ENCODE measurements around the gene GAPDHS. TPM values are rescaled to one million over a fixed set of nuclear protein-coding genes. Genes with fewer than 3 reads are reported as not detected.

GAPDHS gene
- total RNA-seq, 3 donors from 2014 or later (not counting 1 experiment from before 2014, with no cell fraction given) = not detected

DNA sequence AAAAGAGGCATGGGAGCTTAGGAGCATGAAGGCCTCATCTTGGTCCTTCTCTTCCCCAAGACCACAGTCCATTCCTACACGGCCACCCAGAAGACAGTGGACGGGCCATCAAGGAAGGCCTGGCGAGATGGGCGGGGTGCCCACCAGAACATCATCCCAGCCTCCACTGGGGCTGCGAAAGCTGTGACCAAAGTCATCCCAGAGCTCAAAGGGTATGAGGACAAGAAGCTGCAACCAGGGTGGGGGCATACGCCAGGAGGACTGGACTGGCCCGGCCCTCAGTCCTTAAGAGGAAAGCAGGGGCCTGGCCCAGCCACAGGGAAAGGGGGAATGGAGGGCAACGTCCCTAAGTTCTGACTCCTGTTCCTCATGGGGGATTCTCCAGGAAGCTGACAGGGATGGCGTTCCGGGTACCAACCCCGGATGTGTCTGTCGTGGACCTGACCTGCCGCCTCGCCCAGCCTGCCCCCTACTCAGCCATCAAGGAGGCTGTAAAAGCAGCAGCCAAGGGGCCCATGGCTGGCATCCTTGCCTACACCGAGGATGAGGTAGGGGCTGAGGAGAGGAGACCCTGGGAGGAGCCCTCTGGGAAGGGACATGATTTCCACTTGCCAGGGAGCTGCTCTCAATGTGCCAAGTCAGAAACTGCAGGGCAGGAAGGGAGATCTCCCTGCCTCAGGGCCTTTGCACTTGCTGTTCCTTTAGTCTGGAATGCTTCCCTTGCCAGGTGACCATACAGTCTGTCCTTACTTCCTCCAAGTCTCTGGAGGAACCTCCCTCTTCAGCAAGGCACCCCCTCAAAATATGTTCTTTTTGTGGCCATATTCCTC, 10.2 kb downstream of the GAPDHS start:
- ATAC-seq = no peak
- Mint-ChIP-seq H3K27ac (peak overlapping the region in 1 of 2 donors; percentile 23), H3K9me3 (no peaks in the 10 kb centered on the region), H3K4me3 (no peak overlapping the region), H3K36me3 (no peaks in the 10 kb centered on the region), H3K27me3 (ENCODE audit: low read depth in 2 of 2) (no peaks in the 10 kb centered on the region), H3K4me1 (peaks cover 24 to 42% of the 10 kb centered on the region in 2 donors)
- H3K4me3 ChIP-seq (ENCODE audit: low read length) = no peak overlapping the region
- intact Hi-C loops (cut with micrococcal nuclease) = no loop called here
- H3K27me3 ChIP-seq (ENCODE audit: control insufficient read depth, insufficient read depth, low read length) = no peaks in the 10 kb centered on the region
- TF ChIP-seq CTCF (IDR thresholded peaks at IDR 0.05) = no peak
- 100% methylated on average over 15 of the region's 15 CpGs for WGBS (ENCODE audit: insufficient coverage)
- H3K36me3 ChIP-seq (ENCODE audit: control insufficient read depth, insufficient read depth, low read length) = peaks cover 3% of the 10 kb centered on the region
- H3K4me1 ChIP-seq (ENCODE audit: control insufficient read depth, insufficient read depth, low read length) = peaks cover 28% of the 10 kb centered on the region
- no peak for DNase-seq
- no peak overlapping the region for H3K27ac ChIP-seq (ENCODE audit: low read length)
- no peaks in the 10 kb centered on the region for H3K9me3 ChIP-seq (ENCODE audit: control insufficient read depth, insufficient read depth, low read length)

GRCh38 chr19:35544110-35544802, 11.0 kb downstream of the GAPDHS start:
- Histone ChIP-seq H3K27me3 (ENCODE audit: control insufficient read depth, insufficient read depth, low read length) (no peaks in the 10 kb centered on the region), H3K36me3 (ENCODE audit: control insufficient read depth, insufficient read depth, low read length) (peaks cover 3% of the 10 kb centered on the region), H3K27ac (ENCODE audit: low read length) (peak overlapping the region; percentile 77), H3K9me3 (ENCODE audit: control insufficient read depth, insufficient read depth, low read length) (no peaks in the 10 kb centered on the region), H3K4me3 (ENCODE audit: low read length) (peak overlapping the region; percentile 95), H3K4me1 (ENCODE audit: control insufficient read depth, insufficient read depth, low read length) (peaks cover 30% of the 10 kb centered on the region)
- DNase-seq = no peak
- intact Hi-C loops (cut with micrococcal nuclease) = no loop called here
- WGBS (ENCODE audit: insufficient coverage) = 95% methylated on average over 3 of the region's 3 CpGs
- peak overlapping the region; percentile 80 to 91 for H3K27ac Mint-ChIP-seq
- TF ChIP-seq CTCF (IDR thresholded peaks at IDR 0.05) = no peak
- H3K36me3 Mint-ChIP-seq = no peaks in the 10 kb centered on the region
- H3K9me3 Mint-ChIP-seq = no peaks in the 10 kb centered on the region
- no peak for ATAC-seq
- peaks cover 32 to 49% of the 10 kb centered on the region in 2 donors for H3K4me1 Mint-ChIP-seq
- H3K4me3 Mint-ChIP-seq = peak overlapping the region; percentile 95
- H3K27me3 Mint-ChIP-seq (ENCODE audit: low read depth in 2 of 2) = no peaks in the 10 kb centered on the region

- Histone ChIP-seq H3K27me3 (ENCODE audit: control insufficient read depth, insufficient read depth, low read length) (no peaks in the 10 kb centered on the region), H3K4me1 (ENCODE audit: control insufficient read depth, insufficient read depth, low read length) (peaks cover 28% of the 10 kb centered on the region), H3K36me3 (ENCODE audit: control insufficient read depth, insufficient read depth, low read length) (peaks cover 3% of the 10 kb centered on the region), H3K4me3 (ENCODE audit: low read length) (peak within 1 kb of the TSS; percentile 95), H3K27ac (ENCODE audit: low read length) (peak within 1 kb of the TSS; percentile 77), H3K9me3 (ENCODE audit: control insufficient read depth, insufficient read depth, low read length) (no peaks in the 10 kb centered on the region)
- Mint-ChIP-seq H3K9me3 (no peaks in the 10 kb centered on the region), H3K4me1 (peaks cover 34 to 49% of the 10 kb centered on the region in 2 donors), H3K27me3 (ENCODE audit: low read depth in 2 of 2) (no peaks in the 10 kb centered on the region), H3K4me3 (peak within 1 kb of the TSS; percentile 95), H3K36me3 (no peaks in the 10 kb centered on the region), H3K27ac (peak within 1 kb of the TSS; percentile 80 to 91)
- TF ChIP-seq CTCF (IDR thresholded peaks at IDR 0.05) = no peak
- intact Hi-C loops (cut with micrococcal nuclease) = loop anchor here (5.0 kb wide), 3 partner anchors 42 to 333 kb away; partner anchors contain the start of genes ETV2 and PMIS2
- WGBS (ENCODE audit: insufficient coverage) = under 1% methylated on average over 84 of the region's 85 CpGs
- ATAC-seq = peak; percentile 73 to 87 (median 81)
- peak; percentile 79 to 83 for DNase-seq
These were observed 12.0 kb downstream of the GAPDHS start, which contains the start of gene TMEM147 for GRCh38 chr19:35545001-35545854. Gene TMEM147 (plus strand): TSS chr19:35545626. CDS start chr19:35545740, 114 bp downstream.
